NCI-H1436 treated with DMSO at 0.1 percent for 48 hours (cell line): ENCODE data around the gene APOA1.
"Not testable (repeated sequence)": the region's sequence is repeated elsewhere in the genome, so short reads cannot be mapped to it uniquely, and the experiment has no call there.

Experiments
- DNase-seq: peaks from one replicate; lab custom pipeline; 2025; lab: John Stamatoyannopoulos, UW

Gene APOA1

GRCh38 chr11:116813781-116814471 lies 23.5 kb downstream of the APOA1 start:
- DNase-seq = no peak

DNA sequence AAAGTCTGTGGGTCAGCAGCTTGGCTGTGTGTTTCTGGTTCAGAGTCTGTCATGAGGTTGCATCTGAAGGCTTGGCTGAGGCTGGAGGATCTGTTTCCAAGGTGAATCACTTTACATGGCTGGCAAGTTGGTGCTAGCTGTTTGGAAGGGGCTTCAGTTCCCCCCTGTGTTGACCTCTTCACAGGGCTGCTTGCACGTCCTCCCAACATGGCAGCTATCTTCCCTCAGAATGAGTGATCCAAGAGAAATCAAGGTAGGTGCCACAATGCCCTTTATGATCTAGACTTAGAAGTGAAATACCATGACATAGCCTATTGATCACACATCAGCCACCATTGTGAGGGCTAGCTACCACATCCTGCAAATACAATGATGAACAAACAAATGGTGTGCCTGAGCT lies 24.3 kb downstream of the APOA1 start:
- no peak for DNase-seq

GRCh38 chr11:116812109-116812508 lies 25.3 kb downstream of the APOA1 start:
- DNase-seq = no peak

DNA sequence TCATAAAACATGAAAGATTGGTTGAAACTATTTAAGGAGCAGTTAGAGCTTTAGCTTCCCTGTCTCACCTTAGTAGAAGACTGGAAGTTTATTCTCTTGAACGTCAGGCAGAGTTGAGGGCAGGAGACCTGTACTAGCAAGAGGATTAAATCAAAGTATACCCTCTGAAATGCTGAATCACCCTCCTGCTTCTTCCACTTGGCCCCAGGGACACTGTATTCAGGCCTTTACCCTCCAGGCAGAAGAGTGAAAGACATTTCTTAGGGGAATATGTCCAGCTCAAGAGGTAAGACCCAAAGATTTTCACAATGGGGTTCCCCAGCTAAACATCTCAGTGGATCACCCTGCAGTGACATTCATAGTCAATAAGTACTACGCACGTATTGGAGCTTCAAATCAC lies 26.2 kb downstream of the APOA1 start:
- no peak for DNase-seq

GRCh38 chr11:116808262-116809175 lies 28.9 kb downstream of the APOA1 start:
- no peak for DNase-seq

DNA sequence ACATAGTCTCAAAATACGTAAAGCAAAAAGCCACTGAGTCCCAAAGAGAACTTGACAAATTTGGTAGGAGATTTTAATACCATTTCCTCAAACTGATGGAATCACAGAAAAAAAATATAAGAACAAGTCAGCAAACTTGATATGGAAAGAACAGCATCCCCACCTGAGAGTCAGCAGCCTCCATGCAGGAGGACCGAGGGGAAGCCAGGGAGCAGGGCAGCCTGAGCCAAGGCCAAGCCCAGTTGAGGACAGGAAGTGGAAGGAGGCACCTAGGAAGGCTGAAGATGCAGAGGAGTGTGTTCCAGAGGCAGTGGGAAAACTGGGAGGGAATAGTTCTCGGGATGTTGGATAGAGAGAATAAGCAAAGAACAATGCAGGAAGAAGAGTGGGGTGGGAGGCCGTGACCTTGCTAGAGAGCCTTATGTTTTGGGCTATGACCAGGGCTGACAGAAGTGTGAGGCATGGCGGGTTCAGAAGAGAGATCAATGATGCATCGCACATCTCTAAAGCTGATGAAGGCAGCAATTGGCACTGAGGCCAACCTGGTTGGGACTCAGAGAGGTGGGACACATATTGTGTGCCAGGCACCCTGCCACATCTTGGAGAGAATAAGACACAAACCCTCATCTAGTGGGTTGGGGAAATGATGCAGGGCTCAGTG lies 29.7 kb downstream of the APOA1 start:
- DNase-seq = no peak

DNA sequence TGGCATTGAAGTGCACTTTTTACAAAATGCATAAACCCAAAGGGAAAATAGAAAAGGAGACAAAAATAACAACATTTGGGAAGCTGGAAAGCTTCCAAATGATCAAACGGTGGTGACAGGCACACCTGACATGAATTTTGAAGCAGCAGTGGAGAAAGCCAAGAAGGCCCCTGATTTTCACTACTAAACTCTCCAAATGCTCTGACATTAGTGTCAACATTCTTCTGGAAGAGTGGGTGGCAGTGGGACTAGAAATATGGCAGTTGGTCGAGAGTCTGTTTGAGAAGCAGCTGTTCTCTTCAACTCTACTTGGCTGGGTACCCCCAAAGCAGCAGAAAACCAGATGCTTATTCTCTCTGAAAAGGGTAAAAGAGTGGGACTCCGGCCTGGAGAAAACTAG lies 33.4 kb downstream of the APOA1 start:
- DNase-seq = no peak

DNA sequence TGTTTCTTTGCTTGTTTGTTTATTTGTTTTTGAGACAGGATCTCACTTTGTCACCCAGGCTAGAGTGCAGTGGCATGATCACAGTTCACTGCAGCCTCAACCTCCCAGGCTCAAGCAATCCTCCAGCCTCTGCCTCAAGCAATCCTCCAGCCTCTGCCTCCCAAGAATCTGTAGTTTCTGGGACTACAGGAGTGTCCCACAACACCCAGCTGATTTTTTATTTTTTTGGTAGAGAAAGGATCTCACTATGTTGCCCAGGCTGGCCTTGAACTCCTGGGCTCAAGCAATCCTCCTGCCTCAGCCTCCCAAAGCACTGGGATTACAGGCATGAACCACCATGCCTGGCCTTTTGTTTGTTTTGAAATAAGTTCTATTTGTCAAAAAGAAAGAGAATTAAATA lies 35.8 kb downstream of the APOA1 start:
- DNase-seq = not testable (repeated sequence)

- DNase-seq = no peak
These were observed 36.8 kb downstream of the APOA1 start for GRCh38 chr11:116800610-116801009.

DNA sequence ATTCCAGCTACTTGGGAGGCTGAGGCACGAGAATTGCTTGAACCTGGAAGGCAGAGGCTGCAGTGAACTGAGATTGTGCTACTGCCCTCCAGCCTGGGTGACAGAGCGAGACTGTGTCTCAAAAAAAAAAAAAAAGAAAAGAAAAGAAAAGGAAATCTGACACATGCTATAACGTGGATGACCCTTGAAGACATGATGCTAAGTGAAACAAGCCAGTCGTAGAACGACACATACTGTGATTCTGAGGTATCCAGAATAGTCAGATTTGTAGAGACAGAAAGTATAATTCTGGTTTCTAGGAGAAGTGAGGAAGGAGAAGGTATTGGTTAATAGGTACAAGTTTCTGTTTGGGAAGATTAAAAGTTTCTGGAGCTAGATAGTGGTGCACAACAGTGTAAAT lies 39.1 kb downstream of the APOA1 start:
- DNase-seq = no peak

GRCh38 chr11:116797816-116798215 lies 39.6 kb downstream of the APOA1 start:
- DNase-seq = no peak

DNA sequence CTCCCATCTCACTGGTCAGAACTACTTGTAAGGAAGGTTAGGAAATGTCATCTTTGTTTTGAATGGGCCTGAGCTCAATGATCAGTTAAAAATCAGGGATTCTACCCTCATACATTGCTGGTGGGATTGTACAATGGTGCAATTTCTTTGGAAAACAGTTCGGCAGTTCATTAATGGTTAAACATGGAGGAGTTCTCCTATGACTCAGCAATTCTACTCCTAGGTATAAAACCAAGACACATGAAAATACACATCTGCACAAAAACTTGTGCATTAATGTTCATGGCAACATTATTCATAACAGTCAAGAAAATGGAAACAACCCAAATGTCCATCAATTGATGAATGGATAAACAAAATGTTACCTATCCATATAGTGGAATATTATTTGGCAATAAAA lies 40.9 kb downstream of the APOA1 start:
- no peak for DNase-seq

DNA sequence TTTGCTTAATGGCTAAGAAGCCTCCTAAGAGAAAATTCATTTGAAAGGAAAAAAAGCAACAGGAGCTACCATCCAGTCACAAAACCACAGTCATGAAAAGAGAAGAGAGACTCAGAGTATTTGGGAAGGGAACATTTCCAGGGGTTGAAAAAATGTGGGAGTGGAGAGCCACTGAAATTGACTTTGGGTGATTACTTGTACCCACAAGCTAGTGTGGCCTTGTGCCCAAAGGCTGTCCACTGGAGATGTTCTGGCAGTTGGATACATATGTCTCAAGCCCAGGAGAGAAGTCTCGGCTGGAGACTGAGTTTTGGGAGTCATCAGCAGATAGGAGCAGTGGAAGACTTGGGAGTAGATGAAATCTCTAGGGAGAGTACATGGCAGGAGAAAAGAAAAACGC lies 42.6 kb downstream of the APOA1 start:
- no peak for DNase-seq

DNA sequence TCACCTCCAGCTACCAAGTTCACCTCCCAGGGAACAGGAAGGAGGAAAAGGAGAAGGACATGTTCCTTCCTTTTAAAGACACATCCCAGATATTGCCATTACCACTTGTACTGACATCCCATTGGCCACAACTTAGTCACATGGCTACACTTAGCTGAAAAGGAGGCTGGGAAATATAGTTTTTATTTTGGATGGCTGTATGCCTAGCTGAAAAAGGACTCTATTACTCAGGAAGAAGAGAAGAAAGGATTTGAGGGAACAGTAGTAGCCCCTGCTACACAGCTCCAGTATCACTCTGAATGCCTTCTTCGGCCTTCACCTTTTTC lies 43.7 kb downstream of the APOA1 start:
- DNase-seq = no peak

- DNase-seq = no peak
These were observed 44.3 kb downstream of the APOA1 start for GRCh38 chr11:116792869-116793771.

DNA sequence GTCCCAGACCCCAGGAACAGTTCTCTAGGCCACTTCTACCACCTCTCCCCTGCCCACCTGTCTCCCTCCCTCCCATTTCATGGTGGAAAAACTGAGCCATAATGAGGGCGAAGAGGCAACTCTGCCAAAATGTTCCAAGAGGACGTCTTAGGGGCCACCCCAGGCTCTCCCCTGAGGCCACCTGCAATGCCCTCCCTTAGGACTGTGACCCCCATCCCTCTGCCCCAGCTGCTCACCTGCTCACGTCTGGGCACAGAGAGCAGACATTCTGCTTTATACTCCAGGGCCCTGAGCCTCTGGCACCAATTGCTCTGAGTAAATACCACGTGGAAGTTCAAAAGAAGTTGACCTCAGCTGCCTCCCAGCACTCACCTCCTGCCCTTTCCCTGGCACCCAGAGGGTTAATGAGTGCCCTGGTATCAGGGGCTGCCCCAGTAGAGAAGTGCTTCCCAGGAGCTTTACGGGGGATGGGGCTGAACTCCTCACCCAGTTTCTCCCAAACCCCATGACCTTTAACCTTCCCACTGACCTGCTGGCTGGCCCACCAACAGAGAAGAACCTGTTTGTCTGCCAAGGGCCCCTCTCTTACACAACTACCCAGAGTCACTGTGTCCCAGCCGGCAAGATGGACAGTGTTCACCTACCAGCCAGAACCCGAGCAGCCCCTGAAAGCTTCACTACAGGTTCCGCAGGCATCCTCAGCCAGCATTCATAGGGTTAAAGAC lies 45.1 kb downstream of the APOA1 start:
- DNase-seq = no peak

- no peak for DNase-seq
These were observed 45.6 kb downstream of the APOA1 start, which contains the start of gene APOA5 for GRCh38 chr11:116791813-116792143. APOA5 (minus strand) TSS chr11:116791879; CDS start chr11:116791860, 19 bp downstream.

GRCh38 chr11:116791002-116791812 lies 46.2 kb downstream of the APOA1 start:
- DNase-seq = no peak

GRCh38 chr11:116790167-116791001 lies 47.0 kb downstream of the APOA1 start:
- DNase-seq = no peak

DNA sequence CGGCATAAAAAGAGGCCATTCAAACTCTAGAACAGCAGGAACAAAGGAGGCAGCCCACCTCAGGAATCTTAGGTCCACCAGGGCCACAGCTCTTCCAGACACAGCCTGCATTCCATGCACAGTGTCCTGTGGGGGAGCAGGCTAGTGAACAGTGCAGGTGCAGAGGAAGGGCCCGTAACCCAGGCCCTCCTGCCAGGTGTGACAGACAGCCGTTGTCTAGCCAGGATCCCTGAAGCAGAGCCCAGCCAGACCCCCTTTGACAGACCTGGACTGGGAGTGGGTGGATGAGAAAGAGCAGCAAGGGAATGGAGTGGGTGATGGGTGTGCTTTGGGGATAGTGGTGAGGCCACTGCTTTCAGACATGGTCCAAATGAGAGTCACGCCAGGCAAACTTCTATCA lies 48.4 kb downstream of the APOA1 start:
- no peak for DNase-seq
